Measurements from ENCODE around the gene CYP2W1. TPM values are rescaled to one million over a fixed set of nuclear protein-coding genes. Genes with fewer than 3 reads are reported as not detected.
"Not testable (repeated sequence)": the region's sequence is repeated elsewhere in the genome, so short reads cannot be mapped to it uniquely, and the experiment has no call there.

CYP2W1 gene
- total RNA-seq, 2 donors from 2014 or later, result not detected

DNA sequence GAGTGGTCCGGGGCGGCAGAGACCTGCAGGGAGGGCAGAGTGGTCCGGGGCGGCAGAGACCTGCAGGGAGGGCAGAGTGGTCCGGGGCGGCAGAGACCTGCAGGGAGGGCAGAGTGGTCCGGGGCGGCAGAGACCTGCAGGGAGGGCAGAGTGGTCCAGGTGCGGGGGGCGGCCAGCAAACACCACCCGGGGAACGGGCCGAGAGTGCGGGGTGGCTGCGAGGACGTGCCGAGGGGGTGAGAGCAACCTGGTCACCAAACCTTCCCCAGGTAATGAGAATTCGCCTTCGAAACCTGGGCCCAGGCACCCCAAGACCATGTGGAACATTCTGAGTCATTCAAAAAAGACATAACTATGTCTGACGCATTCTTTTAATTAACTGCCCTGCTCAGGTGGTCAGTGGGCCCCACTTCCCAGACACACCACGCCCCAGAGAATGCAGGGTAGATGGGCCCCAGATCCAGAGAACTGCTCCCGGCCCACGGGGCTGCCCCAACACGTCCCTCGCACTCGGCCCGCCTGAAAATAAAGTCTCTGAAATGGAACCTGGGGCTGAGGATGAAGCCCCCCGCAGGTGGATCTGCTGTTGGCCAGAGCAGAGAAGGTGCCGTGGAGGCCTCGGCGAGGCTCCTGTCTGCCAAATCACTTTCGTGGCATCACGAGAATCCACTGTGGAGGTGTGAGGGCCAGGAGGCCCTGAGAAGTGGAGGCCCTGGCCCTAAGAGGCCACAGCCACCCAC, 48.9 kb downstream of the CYP2W1 start:
- ATAC-seq (no peak), DNase-seq (no peak)
- intact Hi-C loops (cut with DNase I), result no loop called here

DNA sequence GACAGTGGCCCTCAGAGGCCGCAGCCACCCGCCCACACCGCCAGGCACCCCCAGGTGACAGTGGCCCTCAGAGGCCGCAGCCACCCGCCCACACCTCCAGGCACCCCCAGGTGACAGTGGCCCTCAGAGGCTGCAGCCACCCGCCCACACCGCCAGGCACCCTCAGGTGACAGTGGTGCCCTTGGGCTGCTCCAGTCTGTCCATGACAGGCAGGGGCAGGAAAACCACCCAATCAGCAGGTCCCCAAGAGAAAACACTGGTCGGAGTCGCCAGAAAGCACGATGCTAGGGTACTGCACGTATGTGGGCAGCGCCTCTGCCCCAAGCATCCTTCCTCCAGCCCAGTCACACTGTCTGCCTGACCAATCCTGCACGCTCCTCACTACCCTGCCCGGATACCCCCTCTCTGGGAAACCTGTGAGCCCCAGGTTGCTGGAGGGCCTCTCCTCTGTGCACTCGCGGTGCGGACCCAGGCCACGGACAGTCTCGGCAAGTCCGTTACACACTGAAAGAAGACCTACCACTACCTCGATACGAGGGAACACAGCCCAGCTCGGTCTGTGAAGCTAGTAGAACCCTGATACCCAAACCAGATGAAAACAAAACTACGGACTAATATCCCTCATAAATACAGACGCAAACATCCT, 49.7 kb downstream of the CYP2W1 start:
- intact Hi-C loops (cut with DNase I), result no loop called here
- no peak for ATAC-seq
- no peak for DNase-seq

DNA sequence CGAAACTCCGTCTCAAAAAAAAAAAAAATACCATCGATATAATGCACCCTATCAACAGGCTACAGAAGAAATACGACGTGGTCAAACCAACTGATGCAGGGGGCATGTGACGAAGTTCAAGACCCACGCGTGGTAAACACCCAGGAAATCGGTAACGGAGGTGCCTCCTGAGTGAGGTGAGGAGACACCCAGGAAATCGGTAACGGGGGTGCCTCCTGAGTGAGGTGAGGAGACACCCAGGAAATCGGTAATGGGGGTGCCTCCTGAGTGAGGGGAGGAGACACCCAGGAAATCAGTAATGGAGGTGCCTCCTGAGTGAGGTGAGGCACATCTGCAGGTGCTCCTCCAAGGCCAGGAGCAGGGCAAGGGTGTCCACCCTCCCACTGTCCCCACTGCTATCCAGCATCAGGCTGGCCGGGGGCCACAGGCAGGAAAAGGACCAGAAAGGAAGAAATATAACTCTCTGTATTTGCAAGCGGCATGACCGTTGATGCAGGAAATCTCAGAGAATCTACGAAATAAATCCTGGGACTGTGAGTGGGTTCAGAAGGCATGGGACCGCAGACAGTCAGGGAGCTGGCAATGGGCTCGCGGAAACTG, 50.7 kb downstream of the CYP2W1 start:
- DNase-seq (no peak), ATAC-seq (no peak)
- intact Hi-C loops (cut with DNase I), result no loop called here

DNA sequence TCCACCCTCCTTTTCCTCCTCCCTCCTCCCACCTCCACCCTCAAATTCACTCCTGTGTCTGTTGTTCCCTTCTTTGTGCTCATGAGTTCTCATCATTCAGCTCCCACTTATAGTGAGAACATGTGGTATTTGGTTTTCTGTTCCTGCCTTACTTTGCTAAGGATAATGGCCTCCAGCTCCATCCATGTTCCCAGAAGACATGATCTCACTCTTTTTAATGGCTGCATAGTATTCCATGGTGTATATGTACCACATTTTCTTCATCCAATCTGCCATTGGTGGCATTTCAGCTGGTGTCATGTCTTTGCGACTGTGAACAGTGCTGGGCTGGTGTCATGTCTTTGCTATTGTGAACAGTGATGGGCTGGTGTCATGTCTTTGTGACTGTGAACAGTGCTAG, 51.8 kb downstream of the CYP2W1 start:
- intact Hi-C loops (cut with DNase I); DNase-seq; ATAC-seq: not testable (repeated sequence)

DNA sequence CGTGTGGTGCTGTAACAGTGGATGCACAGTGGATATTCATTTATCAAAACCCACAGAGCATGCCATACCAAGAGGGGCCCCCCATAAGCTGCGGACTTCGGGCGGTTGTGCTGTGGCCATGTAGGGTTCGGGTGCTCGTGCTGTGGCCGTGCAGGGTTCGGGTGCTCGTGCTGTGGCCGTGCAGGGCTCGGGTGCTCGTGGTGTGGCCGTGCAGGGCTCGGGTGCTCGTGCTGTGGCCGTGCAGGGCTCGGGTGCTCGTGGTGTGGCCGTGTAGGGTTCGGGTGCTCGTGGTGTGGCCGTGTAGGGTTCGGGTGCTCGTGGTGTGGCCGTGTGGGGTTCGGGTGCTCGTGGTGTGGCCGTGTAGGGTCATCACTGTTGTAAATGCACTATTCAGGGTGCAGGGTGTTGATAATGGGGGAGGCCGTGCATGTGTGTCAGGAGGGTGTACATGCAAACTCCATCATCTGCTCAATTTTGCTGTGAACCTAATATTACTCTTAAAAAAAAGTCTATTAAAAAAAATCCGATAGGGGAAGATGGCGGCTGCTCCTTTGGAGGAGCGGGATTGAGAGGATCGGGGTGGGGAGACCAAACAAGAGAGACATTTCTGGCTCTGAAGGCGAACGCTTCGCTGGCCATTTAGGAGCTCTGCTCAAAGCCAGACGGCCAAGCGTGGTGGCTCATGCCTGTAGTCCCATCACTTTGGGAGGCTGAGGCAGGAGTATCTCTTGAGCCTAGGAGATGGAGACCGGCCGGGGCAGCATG, 53.4 kb downstream of the CYP2W1 start:
- DNase-seq; ATAC-seq; intact Hi-C loops (cut with DNase I): not testable (repeated sequence)

Small RNA genes lying within 50 kb of the gene (microRNA-seq; reads per million reads assigned to microRNA genes)
- 292 to 388 reads per million in 2 donors for gene MIR339

Other genes with a start within 250 kb of the CYP2W1 start
- 100 to 1,000 TPM; 124 to 136 TPM for gene SUN1, start 150.7 kb upstream of the CYP2W1 start, total RNA-seq
- gene GET4, start 106.6 kb upstream of the CYP2W1 start, total RNA-seq, result 10 to 100 TPM; 17.8 to 28.3 TPM
- gene ADAP1, start 28.5 kb upstream of the CYP2W1 start, total RNA-seq, result 1 to 10 TPM; 6.9 to 8.2 TPM
- gene COX19, start 7.6 kb upstream of the CYP2W1 start, total RNA-seq, result 1 to 10 TPM; 6.6 to 8.5 TPM
- gene GPR146, start 61.4 kb downstream of the CYP2W1 start, total RNA-seq, result 10 to 100 TPM in 1 of 2 donors, 1 to 10 TPM in 1; 9.0 to 17.7 TPM
- 1 to 10 TPM; 4.6 to 7.6 TPM for gene GPER1, start 104.9 kb downstream of the CYP2W1 start, total RNA-seq
- 10 to 100 TPM in 1 of 2 donors, 1 to 10 TPM in 1; 9.8 to 16.7 TPM for gene ZFAND2A, start 177.0 kb downstream of the CYP2W1 start, total RNA-seq
- not detected for gene UNCX, start 249.7 kb downstream of the CYP2W1 start, total RNA-seq

All from left cardiac atrium (tissue), 4 donors.